MCF 10A (cell line): Measurements from ENCODE around the gene DIP2C. TPM values are rescaled to one million over a fixed set of nuclear protein-coding genes. Genes with fewer than 3 reads are reported as not detected.

ENCODE experiments used
- BruUV-seq: library from RNA; stranded (reverse); fragments of 400-500 nt; replicated peaks from 2 replicates; lab custom pipeline; 2021; lab: Mats Ljungman, UMichigan
- CTCF ChIA-PET: fragments of 300-600 bp; sonication (Branson Sonifier 250); formaldehyde crosslinking; extraction: SDS; loops from one replicate; lab custom pipeline; 2021; ENCODE audit warnings: antibody characterized with exemption, inconsistent platforms; lab: Yijun Ruan, JAX
- POLR2A ChIA-PET: fragments of 300-600, 350-650 bp; sonication (Branson Sonifier 250); formaldehyde crosslinking; extraction: SDS; loops from one replicate; lab custom pipeline; 2020; ENCODE audit warnings: antibody characterized with exemption, inconsistent platforms; lab: Yijun Ruan, JAX
- DNase-seq: peaks from one replicate; pipeline ENCODE4 v3.0.0-alpha.2; 2018; ENCODE audit not compliant: unreplicated experiment
- H3K27ac Mint-ChIP-seq: one replicate; pipeline ENCODE4 v1.8.0; 2022; ENCODE audit warnings: mild to moderate bottlenecking, low read depth, mixed read lengths; ENCODE audit not compliant: unreplicated experiment
- H3K27me3 Mint-ChIP-seq: one replicate; pipeline ENCODE4 v1.8.0; 2022; ENCODE audit warnings: mixed read lengths; ENCODE audit not compliant: insufficient read depth, unreplicated experiment
- H3K36me3 Mint-ChIP-seq: one replicate; pipeline ENCODE4 v1.8.0; 2022; ENCODE audit warnings: mild to moderate bottlenecking, moderate library complexity, mixed read lengths; ENCODE audit not compliant: insufficient read depth, unreplicated experiment
- H3K4me1 Mint-ChIP-seq: one replicate; pipeline ENCODE4 v1.8.0; 2022; ENCODE audit warnings: mixed read lengths; ENCODE audit not compliant: insufficient read depth, unreplicated experiment
- H3K4me3 Mint-ChIP-seq: one replicate; pipeline ENCODE4 v1.8.0; 2022; ENCODE audit warnings: mild to moderate bottlenecking, moderate library complexity, mixed read lengths; ENCODE audit not compliant: unreplicated experiment
- H3K9me3 Mint-ChIP-seq: one replicate; pipeline ENCODE4 v1.8.0; 2022; ENCODE audit warnings: mixed read lengths; ENCODE audit not compliant: unreplicated experiment
- intact Hi-C: fragments of 100-400 bp; cut with micrococcal nuclease; formaldehyde crosslinking; loops from 2 replicates; pipeline ENCODE4 v1.14.1; 2022
- total RNA-seq: library from RNA; stranded (reverse); gene quantifications from 2 replicates; pipeline ENCODE4 v1.2.3, GENCODE V29; 2022
- TF ChIP-seq, protein P1 (sequence below): fragments of 200-600 bp; IDR thresholded peaks from one replicate; pipeline ENCODE4 v1.8.0; 2022; ENCODE audit warnings: antibody characterized with exemption, mild to moderate bottlenecking; ENCODE audit not compliant: unreplicated experiment

Gene DIP2C
- total RNA-seq, 1 experiment from 2014 or later: 0.37 TPM

GRCh38 chr10:290026-290725 is 399.3 kb downstream of the DIP2C start:
- CTCF ChIA-PET: no interaction called here
- H3K9me3 Mint-ChIP-seq: no peaks in the 10 kb centered on the region
- no peak overlapping the region for H3K27ac Mint-ChIP-seq
- H3K27me3 Mint-ChIP-seq: peaks cover 22% of the 10 kb centered on the region
- BruUV-seq: no TSS peak
- POLR2A ChIA-PET: interaction anchor here (0.7 kb wide), 1 partner anchor 442 kb away, joined by 3 read pairs; no protein-coding TSS in a partner anchor
- intact Hi-C loops: no loop called here
- H3K4me3 Mint-ChIP-seq: no peak overlapping the region
- H3K36me3 Mint-ChIP-seq: no peaks in the 10 kb centered on the region
- DNase-seq: no peak
- no peaks in the 10 kb centered on the region for H3K4me1 Mint-ChIP-seq
- TF ChIP-seq, protein P1, sequence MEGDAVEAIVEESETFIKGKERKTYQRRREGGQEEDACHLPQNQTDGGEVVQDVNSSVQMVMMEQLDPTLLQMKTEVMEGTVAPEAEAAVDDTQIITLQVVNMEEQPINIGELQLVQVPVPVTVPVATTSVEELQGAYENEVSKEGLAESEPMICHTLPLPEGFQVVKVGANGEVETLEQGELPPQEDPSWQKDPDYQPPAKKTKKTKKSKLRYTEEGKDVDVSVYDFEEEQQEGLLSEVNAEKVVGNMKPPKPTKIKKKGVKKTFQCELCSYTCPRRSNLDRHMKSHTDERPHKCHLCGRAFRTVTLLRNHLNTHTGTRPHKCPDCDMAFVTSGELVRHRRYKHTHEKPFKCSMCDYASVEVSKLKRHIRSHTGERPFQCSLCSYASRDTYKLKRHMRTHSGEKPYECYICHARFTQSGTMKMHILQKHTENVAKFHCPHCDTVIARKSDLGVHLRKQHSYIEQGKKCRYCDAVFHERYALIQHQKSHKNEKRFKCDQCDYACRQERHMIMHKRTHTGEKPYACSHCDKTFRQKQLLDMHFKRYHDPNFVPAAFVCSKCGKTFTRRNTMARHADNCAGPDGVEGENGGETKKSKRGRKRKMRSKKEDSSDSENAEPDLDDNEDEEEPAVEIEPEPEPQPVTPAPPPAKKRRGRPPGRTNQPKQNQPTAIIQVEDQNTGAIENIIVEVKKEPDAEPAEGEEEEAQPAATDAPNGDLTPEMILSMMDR: no peak

- no peaks in the 10 kb centered on the region for H3K9me3 Mint-ChIP-seq
- TF ChIP-seq, protein P1: no peak
- no peak overlapping the region for H3K4me3 Mint-ChIP-seq
- BruUV-seq: no TSS peak
- H3K27ac Mint-ChIP-seq: no peak overlapping the region
- no peaks in the 10 kb centered on the region for H3K36me3 Mint-ChIP-seq
- no peak for DNase-seq
- intact Hi-C loops: no loop called here
- no peaks in the 10 kb centered on the region for H3K4me1 Mint-ChIP-seq
- H3K27me3 Mint-ChIP-seq: peaks cover 22% of the 10 kb centered on the region
- ChIA-PET POLR2A (no interaction called here), CTCF (no interaction called here)
Measured at GRCh38 chr10:289581-289980, 399.9 kb downstream of the DIP2C start.

DNA sequence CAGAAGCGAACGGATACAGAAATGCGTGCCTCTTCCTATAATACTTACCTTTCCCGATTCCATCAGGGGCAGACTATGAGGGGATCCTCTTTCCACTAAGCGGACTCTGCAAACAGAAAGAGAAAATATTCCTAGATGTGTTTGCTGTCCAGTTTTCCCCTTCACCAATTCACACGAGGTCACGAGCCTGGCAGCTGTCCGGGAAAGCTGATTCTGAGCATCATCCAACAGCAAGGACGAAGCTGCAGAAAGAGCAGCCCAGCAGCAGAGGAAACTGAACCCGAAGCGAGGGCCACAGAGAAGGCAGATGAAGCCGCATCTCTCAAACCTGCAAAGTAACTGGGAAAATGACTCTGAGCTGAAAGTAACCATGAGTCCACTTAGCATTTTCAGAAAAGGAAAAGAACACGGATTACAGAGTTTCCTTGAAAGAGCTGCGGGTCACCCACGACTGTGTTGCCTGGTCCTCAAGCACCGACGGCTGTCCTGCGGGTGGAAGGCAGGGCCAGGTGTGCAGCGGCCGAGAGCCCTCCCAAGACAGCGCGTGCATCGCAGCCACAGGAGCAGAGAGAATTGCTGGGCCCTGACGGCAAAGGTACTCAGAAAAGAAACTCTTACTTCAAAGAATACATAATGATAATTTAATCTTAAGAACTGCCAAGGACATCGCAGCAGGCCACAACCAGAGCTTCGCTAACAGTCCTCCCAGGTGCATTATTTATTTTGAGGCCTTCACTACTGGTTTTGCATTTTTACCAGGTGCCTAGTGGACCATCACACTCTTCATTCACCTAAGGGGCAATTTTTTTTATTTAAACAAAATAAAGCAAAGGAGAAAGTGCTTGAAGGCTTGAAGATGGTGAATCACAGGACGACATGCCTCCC is 400.9 kb downstream of the DIP2C start:
- TF ChIP-seq, protein P1: no peak
- intact Hi-C loops: no loop called here
- no peak for DNase-seq
- ChIA-PET CTCF (interaction anchor here (0.6 kb wide), 1 partner anchor 215 kb away, joined by 3 read pairs; no protein-coding TSS in a partner anchor), POLR2A (no interaction called here)
- peaks cover 22% of the 10 kb centered on the region for H3K27me3 Mint-ChIP-seq
- BruUV-seq: no TSS peak
- no peak overlapping the region for H3K4me3 Mint-ChIP-seq
- no peaks in the 10 kb centered on the region for H3K4me1 Mint-ChIP-seq
- H3K36me3 Mint-ChIP-seq: no peaks in the 10 kb centered on the region
- no peaks in the 10 kb centered on the region for H3K9me3 Mint-ChIP-seq
- no peak overlapping the region for H3K27ac Mint-ChIP-seq

DNA sequence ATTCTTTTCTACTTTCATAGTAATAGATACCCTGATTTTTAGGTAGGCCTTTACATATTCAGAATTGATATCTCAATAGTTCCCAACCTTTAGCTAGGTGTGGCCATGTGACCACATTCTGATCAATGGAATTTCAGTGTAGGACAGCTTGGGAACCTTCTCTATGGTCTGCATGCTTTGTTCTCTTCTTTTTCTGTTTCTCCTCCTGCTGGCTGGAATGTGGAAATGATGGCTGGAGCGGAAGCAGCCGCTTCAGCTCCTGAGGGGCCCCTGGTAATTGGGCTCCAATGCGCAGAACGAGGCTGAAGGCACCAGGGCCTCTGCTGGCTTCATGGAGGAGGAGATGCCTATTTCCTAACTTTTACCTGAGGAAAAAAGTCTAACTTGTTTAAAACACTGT is 401.7 kb downstream of the DIP2C start:
- Mint-ChIP-seq H3K27me3 (peaks cover 19% of the 10 kb centered on the region), H3K4me3 (no peak overlapping the region), H3K9me3 (no peaks in the 10 kb centered on the region), H3K36me3 (no peaks in the 10 kb centered on the region), H3K27ac (no peak overlapping the region), H3K4me1 (no peaks in the 10 kb centered on the region)
- TF ChIP-seq, protein P1: no peak
- no TSS peak for BruUV-seq
- POLR2A ChIA-PET: no interaction called here
- intact Hi-C loops: no loop called here
- DNase-seq: peak; percentile 12
- CTCF ChIA-PET: no interaction called here
